Suppressor macrophage treated with lipopolysaccharide for 4 hours (primary cell): ENCODE results near the gene DNAJB7.
"Not testable (repeated sequence)": the region's sequence is repeated elsewhere in the genome, so short reads cannot be mapped to it uniquely, and the experiment has no call there.

Experiments used
- DNase-seq: peaks from one replicate; pipeline ENCODE4 v3.0.0-alpha.2; 2020

Gene DNAJB7

DNA sequence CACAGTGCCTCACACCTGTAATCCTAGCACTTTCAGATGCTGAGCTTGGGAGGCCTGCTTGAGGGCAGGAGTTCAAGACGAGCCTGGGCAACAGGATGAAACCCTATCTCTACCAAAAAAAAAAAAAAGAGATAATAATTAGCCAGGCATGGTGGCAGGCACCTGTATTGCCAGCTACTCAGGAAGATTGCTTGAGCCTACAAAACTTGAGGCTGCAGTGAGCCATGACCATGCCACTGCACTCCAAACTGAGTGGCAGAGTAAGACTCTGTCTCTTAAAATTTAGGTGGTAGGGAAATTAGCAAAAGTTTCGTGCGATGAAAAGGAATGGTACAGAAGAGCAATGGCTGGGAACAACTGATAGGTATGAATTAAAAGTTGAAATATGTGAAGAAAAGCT is 23.4 kb downstream of the DNAJB7 start:
- no peak for DNase-seq

DNA sequence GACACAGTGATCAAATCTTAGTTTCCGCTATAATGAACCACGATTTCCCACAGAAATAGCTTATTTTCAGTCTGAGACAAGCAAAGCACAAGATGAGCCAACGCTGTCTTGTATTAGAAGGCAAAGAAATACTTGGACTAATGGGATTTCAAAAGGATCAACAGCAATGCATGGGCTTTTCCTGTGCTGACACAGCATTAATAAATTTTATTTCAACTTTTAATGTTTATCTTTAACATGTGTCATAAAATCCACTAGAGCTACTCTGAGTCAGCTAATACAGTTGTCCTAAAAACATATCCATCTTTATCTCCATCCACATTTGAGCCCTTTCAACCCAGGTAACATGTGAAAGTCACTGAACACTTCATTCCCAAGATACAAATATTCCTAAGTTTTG is 27.3 kb downstream of the DNAJB7 start:
- no peak for DNase-seq

DNA sequence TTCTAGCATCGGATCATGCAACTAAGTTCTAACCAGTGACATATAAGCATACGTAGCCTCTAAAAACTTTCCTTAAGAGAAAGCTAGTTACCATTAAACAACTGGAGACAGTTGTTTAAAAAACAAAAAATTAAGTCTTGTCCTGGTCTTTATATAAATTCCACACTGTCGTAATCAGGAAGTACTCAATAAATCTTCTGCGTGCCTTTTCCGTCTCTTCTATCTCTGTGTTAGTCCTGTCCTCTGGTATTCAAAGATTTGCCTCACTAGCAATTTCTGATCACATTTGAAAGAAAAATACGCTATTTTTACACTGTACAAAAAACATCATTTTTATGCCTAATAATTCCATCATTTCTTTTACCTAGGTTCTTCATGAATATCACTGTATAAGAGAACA is 32.8 kb downstream of the DNAJB7 start:
- DNase-seq, result no peak

DNA sequence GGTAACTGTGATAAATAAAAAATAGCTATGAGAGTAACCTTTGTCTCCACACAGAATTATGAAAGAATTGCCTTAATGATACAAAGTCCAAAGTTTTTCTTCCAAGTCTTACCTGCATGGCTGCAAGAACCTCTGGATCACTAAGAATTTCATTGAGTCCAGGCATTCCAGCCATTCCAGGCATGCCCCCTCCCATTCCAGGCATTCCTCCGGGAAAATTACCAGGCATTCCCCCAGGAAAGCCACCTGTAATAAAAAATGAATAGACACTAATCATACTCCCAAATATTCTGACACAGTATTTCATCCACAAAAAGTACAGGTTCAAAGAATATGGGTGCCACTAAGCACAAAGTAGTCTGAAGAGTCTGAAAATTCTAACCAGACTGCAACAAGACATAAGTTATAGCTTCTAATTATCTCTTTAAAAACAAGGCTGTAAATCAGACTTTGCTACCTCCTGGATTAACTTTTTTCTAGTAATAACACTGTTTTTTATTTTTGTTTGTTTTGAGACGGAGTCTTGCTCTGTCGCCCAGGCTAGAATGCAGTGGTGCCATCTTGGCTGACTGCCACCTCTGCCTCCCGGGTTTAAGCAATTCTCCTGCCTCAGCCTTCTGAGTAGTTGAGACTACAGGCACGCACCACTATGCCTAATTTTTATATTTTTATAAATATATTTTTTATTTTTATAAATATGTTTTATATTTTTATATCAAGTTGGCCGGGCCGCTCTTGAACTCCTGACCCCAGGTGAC is 34.8 kb downstream of the DNAJB7 start:
- DNase-seq, result no peak

DNA sequence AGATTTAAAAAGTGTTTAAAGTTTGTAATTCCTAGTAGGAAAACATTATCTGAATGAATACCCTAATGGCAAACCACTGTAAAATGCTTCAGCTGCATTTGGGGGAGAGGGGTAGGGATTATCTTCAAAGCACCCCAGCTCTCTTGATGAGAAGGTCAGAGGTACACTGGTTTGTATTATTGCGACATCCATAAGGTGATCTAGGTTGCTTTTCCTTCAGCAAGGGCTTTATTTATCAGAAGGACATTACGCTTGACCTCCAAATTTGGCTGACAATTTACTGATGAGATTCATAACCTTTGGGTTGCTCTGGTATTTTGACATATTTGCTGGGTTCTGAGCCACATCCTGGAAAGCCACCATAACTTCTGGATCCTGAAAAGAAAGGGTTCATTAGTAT is 35.6 kb downstream of the DNAJB7 start:
- DNase-seq, result not testable (repeated sequence)

DNA sequence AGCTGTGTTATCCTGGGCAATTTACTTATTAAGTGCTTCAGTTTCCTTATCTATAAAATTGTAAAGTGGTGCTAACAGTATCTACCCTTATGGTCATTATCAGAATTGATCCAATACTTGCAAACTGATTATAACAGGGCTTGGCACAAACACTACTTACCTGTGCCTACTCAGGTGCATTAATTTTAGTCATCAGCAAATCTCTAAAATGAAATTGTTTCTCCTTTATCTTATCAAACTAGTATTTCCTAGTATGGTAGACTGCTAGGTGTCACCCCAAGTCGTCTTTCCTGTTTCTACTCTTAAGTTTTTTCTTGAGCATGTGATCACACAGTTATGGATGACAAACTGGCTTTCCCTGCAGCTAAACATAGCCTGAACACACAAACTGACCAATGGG is 38.5 kb downstream of the DNAJB7 start:
- no peak for DNase-seq

DNA sequence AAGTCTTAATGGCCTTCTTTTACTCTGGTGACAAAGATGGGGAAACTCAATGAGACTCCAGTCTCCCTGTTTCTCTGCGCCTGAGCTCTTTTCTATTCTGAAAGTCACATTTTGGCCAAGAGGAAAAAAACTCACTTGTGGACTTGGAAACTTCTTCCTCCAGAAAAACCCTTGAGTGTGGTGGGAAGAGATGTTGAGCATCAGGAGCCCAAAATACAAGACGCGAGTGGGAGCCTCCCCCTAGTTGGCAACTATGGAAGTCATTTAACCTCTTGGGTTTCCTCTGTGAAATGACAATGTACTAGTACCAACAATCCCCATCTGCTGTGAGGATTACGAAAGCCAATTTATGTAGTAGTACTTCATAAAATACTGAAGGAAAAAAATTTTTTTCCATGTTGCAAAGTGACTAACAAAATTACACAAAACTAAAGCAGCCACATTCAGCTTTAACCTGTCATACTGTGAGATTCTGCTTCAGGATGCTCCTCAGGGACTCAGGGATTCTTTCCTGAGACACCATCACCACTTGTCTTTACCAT is 42.2 kb downstream of the DNAJB7 start:
- peak; percentile 3 for DNase-seq

DNA sequence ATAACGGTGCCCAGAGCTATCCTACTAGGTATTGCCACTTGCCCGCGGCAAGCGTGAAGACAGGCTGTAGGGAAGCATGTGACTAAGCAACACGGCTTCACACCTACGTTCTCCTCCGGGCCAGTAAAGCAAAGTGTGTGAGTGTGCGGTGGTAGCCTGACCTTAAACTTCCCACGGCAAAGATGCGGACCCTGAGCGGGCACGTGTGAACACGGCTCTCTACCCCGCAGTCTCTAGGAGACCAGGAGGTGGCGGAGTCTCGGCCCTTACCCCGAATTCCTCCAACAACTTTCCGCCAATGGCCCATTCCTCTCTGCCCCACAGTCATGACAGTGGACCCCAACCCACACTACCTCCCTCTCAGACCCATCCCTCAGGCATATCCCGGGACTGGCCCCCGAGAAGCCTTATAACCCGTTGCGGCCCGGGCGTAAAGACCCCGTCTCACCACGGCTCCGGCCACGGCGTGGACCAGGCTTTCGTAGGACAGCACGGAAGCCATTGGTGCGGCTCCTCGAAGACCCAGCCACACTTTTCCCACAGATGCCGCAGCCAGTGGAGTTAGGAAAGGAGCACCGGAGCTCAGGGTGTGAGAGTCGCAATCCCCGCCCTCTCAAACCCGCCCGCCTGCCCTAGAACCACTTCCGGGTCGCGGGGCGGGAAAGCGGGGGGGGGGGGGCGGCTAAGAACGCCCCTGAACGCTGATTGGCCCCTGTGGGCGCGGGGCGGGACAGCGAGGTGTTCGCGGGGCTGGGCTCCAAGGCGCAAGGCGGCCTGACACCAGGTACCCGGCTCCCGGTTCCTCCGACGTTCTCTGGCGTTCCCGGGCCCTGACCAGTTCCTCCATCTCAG is 42.9 kb downstream of the DNAJB7 start, which contains the start of gene SLC25A17:
Gene SLC25A17, minus strand, starts transcription at position 600 of the 852 bp plus-strand sequence. Its CDS starts 98 bp downstream, at position 502.
- DNase-seq, result peak; percentile 90

DNA sequence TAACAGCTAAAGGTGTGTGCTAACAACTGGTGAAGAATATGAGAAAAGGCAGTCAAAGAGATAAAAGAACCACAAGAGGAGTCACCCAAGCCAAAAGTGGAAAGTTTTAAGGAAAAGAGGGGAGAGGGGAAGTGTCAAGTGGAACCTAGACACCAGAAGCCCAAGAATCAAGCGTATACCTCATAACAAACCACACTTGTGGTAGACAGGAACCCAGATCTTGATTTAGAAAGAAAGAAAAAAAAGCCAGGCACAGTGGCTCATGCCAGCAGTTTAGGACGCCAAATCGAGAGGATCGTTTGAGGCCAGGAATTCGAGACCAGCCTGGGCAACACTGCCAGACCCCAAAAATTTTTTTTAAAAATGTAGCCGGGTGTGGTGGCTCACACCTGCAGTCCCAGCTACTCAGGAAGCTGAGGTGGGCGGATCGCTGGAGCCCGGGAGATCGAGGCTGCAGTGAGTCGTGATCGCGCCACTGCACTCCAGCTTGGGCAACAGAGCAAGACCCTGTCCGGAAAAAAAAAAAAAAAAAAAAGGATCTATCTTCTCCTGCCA is 43.6 kb downstream of the DNAJB7 start:
- no peak for DNase-seq

DNA sequence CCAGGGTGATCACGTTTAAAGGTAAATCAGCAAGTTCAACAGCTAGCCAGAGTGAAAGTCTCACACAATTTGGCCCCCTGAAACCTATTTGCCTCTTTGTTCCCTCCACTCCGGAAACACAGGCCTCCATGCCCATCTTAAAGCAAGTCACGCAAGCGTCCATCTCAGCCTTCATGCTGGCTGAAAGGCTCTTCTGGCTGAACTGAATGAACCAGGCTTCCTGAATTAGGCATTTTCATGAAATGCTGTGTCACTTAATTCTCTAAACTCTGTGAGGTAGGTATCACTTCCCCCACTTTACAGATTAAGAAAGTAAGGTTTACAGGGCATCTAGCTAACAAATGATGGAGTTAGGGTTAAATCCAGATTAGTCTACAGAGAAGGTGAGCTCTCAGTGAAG is 44.2 kb downstream of the DNAJB7 start:
- DNase-seq, result peak; percentile 8

DNA sequence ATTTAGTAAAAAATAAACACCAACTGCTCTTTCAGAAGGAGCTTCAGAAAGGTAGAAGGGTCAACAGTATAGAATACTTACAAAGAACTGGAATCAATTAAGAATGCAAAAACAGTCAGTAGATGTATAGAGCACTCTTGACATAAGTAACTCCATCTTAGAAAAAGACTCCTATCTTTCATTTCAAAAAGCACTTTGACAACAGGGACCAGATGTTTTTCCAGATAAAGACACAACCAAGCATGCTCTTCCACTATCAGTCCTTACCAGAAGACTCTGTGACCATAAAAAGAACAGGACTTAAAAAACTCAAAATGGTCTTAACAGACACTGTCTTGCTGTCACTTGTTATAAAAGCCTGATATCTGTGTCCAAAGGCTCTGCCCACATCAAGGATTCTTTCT is 48.0 kb downstream of the DNAJB7 start:
- DNase-seq, result no peak
